Cardiac muscle cell (in vitro differentiated cells and primary cell): ENCODE results near the gene PCGF3. TPM values are rescaled to one million over a fixed set of nuclear protein-coding genes. Genes with fewer than 3 reads are reported as not detected.
"Not testable (repeated sequence)": the region's sequence is repeated elsewhere in the genome, so short reads cannot be mapped to it uniquely, and the experiment has no call there.

Source experiments
- DNase-seq, 2 donors: peaks; one replicate each; pipeline versions ENCODE4 v3.0.0 to v3.0.0-alpha.2; 2010 to 2017; ENCODE audit warnings: low read depth in 1 of 2, low spot score in 1 of 2
- H3K27ac ChIP-seq: fragments of 200-600 bp; sonication (generic); 2 replicates; pipeline ENCODE4 v1.5.1; 2016
- H3K27me3 ChIP-seq: fragments of 200-600 bp; sonication (generic); 2 replicates; pipeline ENCODE4 v1.6.0; 2016; ENCODE audit warnings: control low read depth
- H3K36me3 ChIP-seq: fragments of 200-600 bp; sonication (generic); 2 replicates; pipeline ENCODE4 v1.5.1; 2016; ENCODE audit warnings: control low read depth
- H3K4me1 ChIP-seq: fragments of 200-600 bp; sonication (generic); 2 replicates; pipeline ENCODE4 v1.8.1; 2017; ENCODE audit warnings: low read depth, mild to moderate bottlenecking, mixed run types
- H3K4me3 ChIP-seq: fragments of 200-600 bp; sonication (generic); 2 replicates; pipeline ENCODE4 v1.5.1; 2016; ENCODE audit warnings: mild to moderate bottlenecking
- H3K9me3 ChIP-seq: fragments of 200-600 bp; sonication (generic); 2 replicates; pipeline ENCODE4 v1.5.1; 2017; ENCODE audit warnings: low read depth, mild to moderate bottlenecking, control low read depth
- CTCF ChIP-seq: IDR thresholded peaks from 2 replicates; pipeline ENCODE4 v1.5.1; 2012; ENCODE audit warnings: low read depth, mild to moderate bottlenecking, low read length
- polyA plus RNA-seq: library from polyadenylated mRNA; unstranded; fragments of >200 nt; fragmentation: Nextera tagmentation; extraction: Ambion mirVana; gene quantifications from 2 replicates; pipeline ENCODE4 v1.2.1, GENCODE V29; 2016
- total RNA-seq: library from RNA; depleted of rRNA; stranded (reverse); fragments of >200 nt; gene quantifications from 2 replicates; pipeline ENCODE4 v1.2.3, GENCODE V29; 2016

PCGF3 gene
- total and polyA plus RNA-seq, 2 experiments from 2014 or later = 32.8 to 118 TPM

GRCh38 chr4:730511-730910 lies 24.9 kb downstream of the PCGF3 start:
- TF ChIP-seq CTCF = no peak
- Histone ChIP-seq H3K36me3 (peaks cover 16% of the 10 kb centered on the region), H3K9me3 (no peaks in the 10 kb centered on the region), H3K4me3 (no peak overlapping the region), H3K27ac (no peak overlapping the region), H3K4me1 (no peaks in the 10 kb centered on the region), H3K27me3 (no peaks in the 10 kb centered on the region)
- DNase-seq = no peak

- not testable (repeated sequence) for DNase-seq, H3K4me1 ChIP-seq, H3K9me3 ChIP-seq, H3K4me3 ChIP-seq, H3K27me3 ChIP-seq, H3K27ac ChIP-seq
- peaks cover 22% of the 10 kb centered on the region for H3K36me3 ChIP-seq
Observed at GRCh38 chr4:730946-731904, 25.6 kb downstream of the PCGF3 start.

GRCh38 chr4:731954-732353 lies 26.3 kb downstream of the PCGF3 start:
- H3K36me3 ChIP-seq = peaks cover 25% of the 10 kb centered on the region
- not testable (repeated sequence) for H3K4me3 ChIP-seq, H3K27ac ChIP-seq, H3K27me3 ChIP-seq, DNase-seq, H3K4me1 ChIP-seq, H3K9me3 ChIP-seq

- Histone ChIP-seq H3K9me3 (no peaks in the 10 kb centered on the region), H3K4me1 (no peaks in the 10 kb centered on the region), H3K27ac (no peak overlapping the region), H3K36me3 (peaks cover 27% of the 10 kb centered on the region), H3K27me3 (no peaks in the 10 kb centered on the region), H3K4me3 (no peak overlapping the region)
- TF ChIP-seq CTCF = no peak
- DNase-seq = no peak
Observed at GRCh38 chr4:732486-732885, 26.9 kb downstream of the PCGF3 start.

- Histone ChIP-seq H3K36me3 (peaks cover 32% of the 10 kb centered on the region), H3K4me1 (no peaks in the 10 kb centered on the region), H3K27ac (no peak overlapping the region), H3K4me3 (no peak overlapping the region), H3K9me3 (no peaks in the 10 kb centered on the region), H3K27me3 (no peaks in the 10 kb centered on the region)
- no peak for DNase-seq
- no peak for TF ChIP-seq CTCF
Observed at GRCh38 chr4:732911-733630, 27.4 kb downstream of the PCGF3 start.

- Histone ChIP-seq H3K27me3 (no peaks in the 10 kb centered on the region), H3K4me1 (no peaks in the 10 kb centered on the region), H3K9me3 (no peaks in the 10 kb centered on the region), H3K4me3 (no peak overlapping the region), H3K27ac (no peak overlapping the region), H3K36me3 (peaks cover 35% of the 10 kb centered on the region)
- DNase-seq = no peak
- no peak for TF ChIP-seq CTCF
Observed at GRCh38 chr4:733631-733980, 28.0 kb downstream of the PCGF3 start.
